ENCODE data around the gene LNPK.

LNPK gene

DNA sequence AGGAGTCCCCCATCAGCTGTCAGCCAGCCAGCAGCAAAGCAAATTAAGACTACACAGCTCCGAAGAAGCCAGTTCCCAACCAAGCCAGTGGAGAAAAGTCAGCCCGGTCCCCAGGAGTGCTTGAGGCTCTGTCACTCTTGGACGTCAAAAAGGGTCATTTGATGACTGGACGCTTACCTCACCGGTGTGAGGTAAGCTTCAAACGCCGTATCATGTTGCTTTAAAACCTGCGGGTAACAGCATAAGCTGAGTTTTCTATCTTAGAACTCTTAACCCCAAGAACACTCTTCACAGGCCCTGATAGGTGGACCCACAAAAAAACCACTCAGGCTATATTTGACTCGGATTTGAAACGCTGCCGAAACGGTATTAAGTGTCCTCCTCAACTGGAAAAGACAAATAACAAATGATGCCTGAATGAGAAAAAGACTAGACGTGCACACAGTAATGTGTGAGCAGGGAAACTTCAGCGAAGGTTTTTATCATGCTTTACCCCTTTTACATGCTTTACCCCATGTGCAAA lies 682 bp upstream of the LNPK start:
- TF ChIP-seq EZH2 (optimal IDR thresholded peaks at IDR 0.05; ENCODE audit: low read depth, low read length) (no peak), EZH2phosphoT487 (IDR thresholded peaks at IDR 0.05; ENCODE audit: low read length) (no peak)
- TF ChIP-seq, protein P1, sequence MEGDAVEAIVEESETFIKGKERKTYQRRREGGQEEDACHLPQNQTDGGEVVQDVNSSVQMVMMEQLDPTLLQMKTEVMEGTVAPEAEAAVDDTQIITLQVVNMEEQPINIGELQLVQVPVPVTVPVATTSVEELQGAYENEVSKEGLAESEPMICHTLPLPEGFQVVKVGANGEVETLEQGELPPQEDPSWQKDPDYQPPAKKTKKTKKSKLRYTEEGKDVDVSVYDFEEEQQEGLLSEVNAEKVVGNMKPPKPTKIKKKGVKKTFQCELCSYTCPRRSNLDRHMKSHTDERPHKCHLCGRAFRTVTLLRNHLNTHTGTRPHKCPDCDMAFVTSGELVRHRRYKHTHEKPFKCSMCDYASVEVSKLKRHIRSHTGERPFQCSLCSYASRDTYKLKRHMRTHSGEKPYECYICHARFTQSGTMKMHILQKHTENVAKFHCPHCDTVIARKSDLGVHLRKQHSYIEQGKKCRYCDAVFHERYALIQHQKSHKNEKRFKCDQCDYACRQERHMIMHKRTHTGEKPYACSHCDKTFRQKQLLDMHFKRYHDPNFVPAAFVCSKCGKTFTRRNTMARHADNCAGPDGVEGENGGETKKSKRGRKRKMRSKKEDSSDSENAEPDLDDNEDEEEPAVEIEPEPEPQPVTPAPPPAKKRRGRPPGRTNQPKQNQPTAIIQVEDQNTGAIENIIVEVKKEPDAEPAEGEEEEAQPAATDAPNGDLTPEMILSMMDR (IDR thresholded peaks at IDR 0.05; ENCODE audit: low read length) = no peak
- no peaks in the 10 kb centered on the region for H3K9me2 ChIP-seq (replicated peaks; ENCODE audit: insufficient read depth, low read length)
- peak overlapping the region; percentile 81 for H3K4me3 ChIP-seq (ENCODE audit: low read length)
- H3K36me3 ChIP-seq (replicated peaks; ENCODE audit: insufficient read depth, low read length) = no peaks in the 10 kb centered on the region
- H3K27ac ChIP-seq (ENCODE audit: low read length) = no peak overlapping the region
- no peaks in the 10 kb centered on the region for H3K27me3 ChIP-seq (replicated peaks; ENCODE audit: insufficient read depth, low read length)
- H3K4me1 ChIP-seq (ENCODE audit: low read length) = peaks cover 6% of the 10 kb centered on the region; the same call in 1 of the 2 replicates
- H3K79me2 ChIP-seq (ENCODE audit: low read length) = peaks cover 41% of the 10 kb centered on the region
- peak overlapping the region; percentile 99 for H3K4me2 ChIP-seq (ENCODE audit: low read depth, low read length)
- H3F3A ChIP-seq (ENCODE audit: insufficient read depth, low read length) = no peaks in the 10 kb centered on the region
- H3K9me3 ChIP-seq (replicated peaks; ENCODE audit: insufficient read depth, low read length) = no peaks in the 10 kb centered on the region
- DNase-seq = no peak
- peak overlapping the region; percentile 100 for H2AFZ ChIP-seq (ENCODE audit: low read length)
- no peaks in the 10 kb centered on the region for H4K20me1 ChIP-seq (ENCODE audit: insufficient read depth, low read length)
- peak overlapping the region; percentile 70 for H3K9ac ChIP-seq (ENCODE audit: low read length)

DNA sequence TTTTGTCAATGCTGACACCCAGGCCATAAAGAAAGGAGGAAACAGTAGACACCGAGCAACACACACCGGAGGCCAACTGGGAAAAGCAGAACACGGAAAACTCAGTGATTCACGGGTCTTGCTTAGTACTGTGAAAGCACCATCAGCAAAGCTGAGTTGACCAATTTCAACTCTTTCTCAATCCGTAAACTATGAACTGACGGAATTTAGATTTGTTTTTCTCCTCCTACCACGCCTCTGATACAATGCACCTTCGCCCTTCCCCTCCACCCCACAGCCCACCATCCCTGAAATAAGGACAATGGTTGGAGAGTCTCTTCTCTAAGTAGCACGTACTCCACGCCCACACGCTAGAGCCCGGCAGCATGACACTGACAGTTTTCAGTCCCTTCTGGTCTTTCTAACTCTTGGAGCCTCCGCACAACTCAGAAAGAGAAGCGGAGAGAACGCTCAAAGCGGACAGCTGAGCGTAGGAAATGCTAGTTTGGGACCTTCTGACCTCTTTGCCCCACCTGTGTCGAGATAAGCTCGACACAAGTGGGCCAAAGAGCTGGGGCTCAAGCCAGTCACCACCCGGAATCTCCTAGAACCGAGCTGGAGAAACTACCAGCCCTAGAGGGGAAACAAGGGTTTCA lies 669 bp downstream of the LNPK start:
- peak overlapping the region; percentile 100 for H2AFZ ChIP-seq (ENCODE audit: low read length)
- peak overlapping the region; percentile 81 for H3K4me3 ChIP-seq (ENCODE audit: low read length)
- no peaks in the 10 kb centered on the region for H3K9me2 ChIP-seq (replicated peaks; ENCODE audit: insufficient read depth, low read length)
- no peaks in the 10 kb centered on the region for H3F3A ChIP-seq (ENCODE audit: insufficient read depth, low read length)
- peaks cover 53% of the 10 kb centered on the region for H3K79me2 ChIP-seq (ENCODE audit: low read length)
- no peaks in the 10 kb centered on the region for H4K20me1 ChIP-seq (ENCODE audit: insufficient read depth, low read length)
- no peaks in the 10 kb centered on the region for H3K9me3 ChIP-seq (replicated peaks; ENCODE audit: insufficient read depth, low read length)
- H3K4me2 ChIP-seq (ENCODE audit: low read depth, low read length) = peak overlapping the region; percentile 86
- no peaks in the 10 kb centered on the region for H3K27me3 ChIP-seq (replicated peaks; ENCODE audit: insufficient read depth, low read length)
- TF ChIP-seq, protein P1 (IDR thresholded peaks at IDR 0.05; ENCODE audit: low read length) = no peak
- TF ChIP-seq EZH2 (optimal IDR thresholded peaks at IDR 0.05; ENCODE audit: low read depth, low read length) = no peak
- no peak for TF ChIP-seq EZH2phosphoT487 (IDR thresholded peaks at IDR 0.05; ENCODE audit: low read length)
- peak overlapping the region; percentile 42; the same call in 1 of the 2 replicates for H3K27ac ChIP-seq (ENCODE audit: low read length)
- H3K4me1 ChIP-seq (ENCODE audit: low read length) = peaks cover 6% of the 10 kb centered on the region; the same call in 1 of the 2 replicates
- H3K9ac ChIP-seq (ENCODE audit: low read length) = peak overlapping the region; percentile 70
- H3K36me3 ChIP-seq (replicated peaks; ENCODE audit: insufficient read depth, low read length) = no peaks in the 10 kb centered on the region
- peak; percentile 58 for DNase-seq

DNA sequence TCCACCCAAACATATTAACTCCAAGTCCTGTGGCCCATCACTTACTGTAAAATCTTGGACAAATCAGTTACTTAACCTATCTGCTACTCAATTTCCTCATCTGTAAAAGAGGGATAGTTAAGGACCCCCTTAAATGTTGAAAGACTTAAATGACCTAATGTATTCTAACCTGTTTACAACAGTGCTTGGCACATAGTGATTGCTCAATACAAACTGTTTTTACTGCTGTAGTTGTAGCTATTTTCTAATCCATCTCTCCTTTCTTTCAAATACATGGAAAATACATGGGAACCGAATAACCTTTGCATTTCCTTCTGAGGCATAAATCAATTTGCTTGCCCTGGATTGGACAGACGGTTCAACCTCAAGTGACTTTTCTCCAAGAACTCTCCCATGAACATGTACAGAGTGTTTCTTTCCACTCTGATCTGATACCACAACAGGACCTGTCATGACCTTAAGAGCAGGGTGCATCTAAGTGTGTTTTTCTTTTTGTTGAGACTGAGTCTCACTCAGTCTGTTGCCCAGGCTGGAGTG lies 2.7 kb downstream of the LNPK start:
- TF ChIP-seq EZH2 (optimal IDR thresholded peaks at IDR 0.05; ENCODE audit: low read depth, low read length) = no peak
- TF ChIP-seq, protein P1 (IDR thresholded peaks at IDR 0.05; ENCODE audit: low read length) = no peak
- no peak for TF ChIP-seq EZH2phosphoT487 (IDR thresholded peaks at IDR 0.05; ENCODE audit: low read length)
- no peak overlapping the region for H3K9ac ChIP-seq (ENCODE audit: low read length)
- no peaks in the 10 kb centered on the region for H3K27me3 ChIP-seq (replicated peaks; ENCODE audit: insufficient read depth, low read length)
- H3F3A ChIP-seq (ENCODE audit: insufficient read depth, low read length) = no peaks in the 10 kb centered on the region
- no peak overlapping the region for H3K4me3 ChIP-seq (ENCODE audit: low read length)
- H3K9me3 ChIP-seq (replicated peaks; ENCODE audit: insufficient read depth, low read length) = no peaks in the 10 kb centered on the region
- H3K27ac ChIP-seq (ENCODE audit: low read length) = no peak overlapping the region
- no peaks in the 10 kb centered on the region for H3K9me2 ChIP-seq (replicated peaks; ENCODE audit: insufficient read depth, low read length)
- no peak overlapping the region for H3K4me2 ChIP-seq (ENCODE audit: low read depth, low read length)
- H3K36me3 ChIP-seq (replicated peaks; ENCODE audit: insufficient read depth, low read length) = no peaks in the 10 kb centered on the region
- H4K20me1 ChIP-seq (ENCODE audit: insufficient read depth, low read length) = no peaks in the 10 kb centered on the region
- no peak for DNase-seq
- peaks cover 65% of the 10 kb centered on the region for H3K79me2 ChIP-seq (ENCODE audit: low read length)
- no peak overlapping the region for H2AFZ ChIP-seq (ENCODE audit: low read length)
- H3K4me1 ChIP-seq (ENCODE audit: low read length) = peaks cover 6% of the 10 kb centered on the region; the same call in 1 of the 2 replicates
